ACC112 (cell line): ENCODE results near the gene CEP57.

ENCODE experiments used
- H2AFZ ChIP-seq: fragments of 200-600 bp; sonication (generic); one replicate; pipeline ENCODE4 v1.6.0; 2017; ENCODE audit warnings: antibody characterized with exemption, low read length; ENCODE audit not compliant: unreplicated experiment
- H3K27ac ChIP-seq: fragments of 200-600 bp; sonication (generic); 2 replicates; pipeline ENCODE4 v1.5.1; 2014; ENCODE audit warnings: low read depth, mild to moderate bottlenecking, antibody characterized with exemption, low read length, moderate library complexity
- H3K27me3 ChIP-seq: fragments of 200-600 bp; sonication (generic); 2 replicates; pipeline ENCODE4 v1.6.1; 2014; ENCODE audit warnings: mild to moderate bottlenecking, antibody characterized with exemption, low read length, moderate library complexity, mixed read lengths; ENCODE audit not compliant: insufficient read depth
- H3K36me3 ChIP-seq: fragments of 200-600 bp; sonication (generic); 2 replicates; pipeline ENCODE4 v1.6.1; 2016; ENCODE audit warnings: mild to moderate bottlenecking, antibody characterized with exemption, low read length, moderate library complexity, mixed read lengths; ENCODE audit not compliant: insufficient read depth
- H3K4me1 ChIP-seq: fragments of 200-600 bp; sonication (generic); one replicate; pipeline ENCODE4 v1.6.1; 2016; ENCODE audit warnings: low read length, mixed read lengths; ENCODE audit not compliant: insufficient read depth, unreplicated experiment, control insufficient read depth
- H3K4me3 ChIP-seq: fragments of 200-600 bp; sonication (generic); 2 replicates; pipeline ENCODE4 v1.5.1; 2014; ENCODE audit warnings: mild to moderate bottlenecking, low read depth, low read length
- H3K79me2 ChIP-seq: fragments of 200-600 bp; sonication (generic); one replicate; pipeline ENCODE4 v1.6.0; 2016; ENCODE audit warnings: low read length; ENCODE audit not compliant: control insufficient read depth, unreplicated experiment, insufficient read depth

CEP57 gene

GRCh38 chr11:95780544-95780943 lies 9.8 kb upstream of the CEP57 start:
- no peaks in the 10 kb centered on the region for H3K4me1 ChIP-seq
- H3K4me3 ChIP-seq, result no peak overlapping the region
- H3K27ac ChIP-seq, result no peak overlapping the region
- no peaks in the 10 kb centered on the region for H3K27me3 ChIP-seq
- no peak overlapping the region for H2AFZ ChIP-seq
- H3K79me2 ChIP-seq, result peaks cover 11% of the 10 kb centered on the region
- peaks cover 71% of the 10 kb centered on the region for H3K36me3 ChIP-seq

- Histone ChIP-seq H3K4me1 (peaks cover 27% of the 10 kb centered on the region), H2AFZ (peak overlapping the region; percentile 62), H3K27ac (peak overlapping the region; percentile 91), H3K79me2 (peaks cover 53% of the 10 kb centered on the region), H3K36me3 (peaks cover 20% of the 10 kb centered on the region), H3K27me3 (no peaks in the 10 kb centered on the region), H3K4me3 (peak overlapping the region; percentile 82)
Measured at GRCh38 chr11:95788921-95789505, 1.3 kb upstream of the CEP57 start.

- H3K27me3 ChIP-seq, result no peaks in the 10 kb centered on the region
- H2AFZ ChIP-seq, result peak within 1 kb of the TSS; percentile 71
- H3K4me1 ChIP-seq, result peaks cover 27% of the 10 kb centered on the region
Measured at GRCh38 chr11:95789506-95790122, 684 bp upstream of the CEP57 start, which contains the start of gene FAM76B. Gene FAM76B (minus strand): TSS chr11:95789782. CDS start chr11:95789478, 304 bp downstream.

GRCh38 chr11:95790933-95791708 lies 823 bp downstream of the CEP57 start:
- Histone ChIP-seq H2AFZ (peak overlapping the region; percentile 71), H3K27me3 (no peaks in the 10 kb centered on the region), H3K36me3 (peaks cover 3% of the 10 kb centered on the region), H3K4me1 (peaks cover 27% of the 10 kb centered on the region), H3K27ac (peak overlapping the region; percentile 91), H3K4me3 (peak overlapping the region; percentile 82), H3K79me2 (peaks cover 67% of the 10 kb centered on the region)

More at GRCh38 chr11:95789506-95790122, 684 bp upstream of the CEP57 start, which contains the start of gene FAM76B:
- peak within 1 kb of the TSS; percentile 91 for H3K27ac ChIP-seq
- peaks cover 58% of the 10 kb centered on the region for H3K79me2 ChIP-seq
- peaks cover 16% of the 10 kb centered on the region for H3K36me3 ChIP-seq
- H3K4me3 ChIP-seq, result peak within 1 kb of the TSS; percentile 82

- peaks cover 27% of the 10 kb centered on the region for H3K4me1 ChIP-seq
- H3K27ac ChIP-seq, result peak overlapping the region; percentile 91; the same call in 1 of the 2 replicates
- no peaks in the 10 kb centered on the region for H3K27me3 ChIP-seq
- peak overlapping the region; percentile 82 for H3K4me3 ChIP-seq
- no peak overlapping the region for H2AFZ ChIP-seq
- H3K79me2 ChIP-seq, result peaks cover 72% of the 10 kb centered on the region
- H3K36me3 ChIP-seq, result no peaks in the 10 kb centered on the region
Measured at GRCh38 chr11:95791709-95792033, 1.4 kb downstream of the CEP57 start.

- peak overlapping the region; percentile 82 for H3K4me3 ChIP-seq
- peaks cover 73% of the 10 kb centered on the region for H3K79me2 ChIP-seq
- H2AFZ ChIP-seq, result no peak overlapping the region
- no peak overlapping the region for H3K27ac ChIP-seq
- no peaks in the 10 kb centered on the region for H3K36me3 ChIP-seq
- H3K27me3 ChIP-seq, result no peaks in the 10 kb centered on the region
- peaks cover 27% of the 10 kb centered on the region for H3K4me1 ChIP-seq
Measured at GRCh38 chr11:95792200-95792599, 1.9 kb downstream of the CEP57 start.

- Histone ChIP-seq H3K4me1 (peaks cover 27% of the 10 kb centered on the region), H3K79me2 (peaks cover 69% of the 10 kb centered on the region), H3K4me3 (no peak overlapping the region), H2AFZ (no peak overlapping the region), H3K36me3 (no peaks in the 10 kb centered on the region), H3K27ac (no peak overlapping the region), H3K27me3 (no peaks in the 10 kb centered on the region)
Measured at GRCh38 chr11:95792700-95793099, 2.4 kb downstream of the CEP57 start.

- no peak overlapping the region for H3K4me3 ChIP-seq
Measured at GRCh38 chr11:95793116-95793515, 2.8 kb downstream of the CEP57 start.

GRCh38 chr11:95794086-95794485 lies 3.8 kb downstream of the CEP57 start:
- Histone ChIP-seq H3K4me1 (peaks cover 18% of the 10 kb centered on the region), H3K27me3 (no peaks in the 10 kb centered on the region), H3K4me3 (no peak overlapping the region), H2AFZ (no peak overlapping the region), H3K36me3 (no peaks in the 10 kb centered on the region), H3K27ac (no peak overlapping the region), H3K79me2 (peaks cover 55% of the 10 kb centered on the region)

More at GRCh38 chr11:95793116-95793515, 2.8 kb downstream of the CEP57 start:
- Histone ChIP-seq H3K27ac (no peak overlapping the region), H3K36me3 (no peaks in the 10 kb centered on the region), H3K27me3 (no peaks in the 10 kb centered on the region), H2AFZ (no peak overlapping the region), H3K79me2 (peaks cover 65% of the 10 kb centered on the region), H3K4me1 (peaks cover 23% of the 10 kb centered on the region)

GRCh38 chr11:95795627-95796295 lies 5.5 kb downstream of the CEP57 start:
- Histone ChIP-seq H3K4me1 (peaks cover 18% of the 10 kb centered on the region), H2AFZ (no peak overlapping the region), H3K4me3 (no peak overlapping the region), H3K27me3 (no peaks in the 10 kb centered on the region), H3K27ac (no peak overlapping the region), H3K79me2 (peaks cover 54% of the 10 kb centered on the region), H3K36me3 (peaks cover 2% of the 10 kb centered on the region; the same call in 1 of the 2 replicates)
